HL-60 (cell line): ENCODE measurements around the gene COPB2.

Experiments used
- DNase-seq, 2 experiments: peaks; one replicate each; pipeline ENCODE4 v3.0.0-alpha.2; 2010 to 2020; ENCODE audit warnings: low read depth in 1 of 2, low spot score in 1 of 2
- H3K27ac ChIP-seq: fragments of 250-450 bp; sonication (Bioruptor Pico); replicated peaks from 2 replicates; pipeline ENCODE4 v1.5.1; 2020; ENCODE audit warnings: mild to moderate bottlenecking, moderate library complexity
- H3K27me3 ChIP-seq: fragments of 250-450 bp; sonication (Bioruptor Pico); 2 replicates; pipeline ENCODE4 v1.5.1; 2021; ENCODE audit warnings: mild to moderate bottlenecking, moderate library complexity; ENCODE audit not compliant: insufficient read depth, poor library complexity, severe bottlenecking
- H3K4me3 ChIP-seq: replicated peaks from 2 replicates; pipeline ENCODE4 v1.5.1; 2011; ENCODE audit warnings: mild to moderate bottlenecking, control low read depth, low read length; ENCODE audit not compliant: insufficient read depth
- CTCF ChIP-seq: IDR thresholded peaks from one replicate; pipeline ENCODE4 v1.5.1; 2011; ENCODE audit warnings: low read length, control low read depth, inconsistent platforms; ENCODE audit not compliant: insufficient read depth
- GABPA ChIP-seq: IDR thresholded peaks from 2 replicates; pipeline ENCODE4 v1.6.1; 2012; ENCODE audit warnings: low read depth
- POLR2AphosphoS5 ChIP-seq: IDR thresholded peaks from 2 replicates; pipeline ENCODE4 v1.6.1; 2012; ENCODE audit warnings: low read depth
- REST ChIP-seq: IDR thresholded peaks from 2 replicates; pipeline ENCODE4 v1.6.1; 2012; ENCODE audit warnings: low read depth; ENCODE audit not compliant: insufficient replicate concordance
- SPI1 ChIP-seq: IDR thresholded peaks from 2 replicates; pipeline ENCODE4 v1.6.1; 2012; ENCODE audit warnings: low read depth, mild to moderate bottlenecking, borderline replicate concordance

The COPB2 gene

GRCh38 chr3:139425745-139426400, 36.4 kb upstream of the COPB2 start:
- Histone ChIP-seq H3K27ac (no peak overlapping the region), H3K4me3 (no peak overlapping the region), H3K27me3 (no peaks in the 10 kb centered on the region)
- TF ChIP-seq CTCF = no peak
- no peak for TF ChIP-seq GABPA
- no peak for TF ChIP-seq POLR2AphosphoS5
- no peak for TF ChIP-seq REST
- TF ChIP-seq SPI1 = no peak
- no peak for DNase-seq

- TF ChIP-seq GABPA (no peak), SPI1 (no peak), CTCF (no peak), REST (no peak), POLR2AphosphoS5 (no peak)
- no peak overlapping the region for H3K4me3 ChIP-seq
Measured at GRCh38 chr3:139423232-139423631, 33.8 kb upstream of the COPB2 start.

GRCh38 chr3:139421460-139421859, 32.0 kb upstream of the COPB2 start:
- Histone ChIP-seq H3K27me3 (no peaks in the 10 kb centered on the region), H3K27ac (no peak overlapping the region), H3K4me3 (no peak overlapping the region)
- TF ChIP-seq SPI1 (no peak), CTCF (no peak), REST (no peak), POLR2AphosphoS5 (no peak), GABPA (no peak)
- DNase-seq = no peak

More at GRCh38 chr3:139423232-139423631, 33.8 kb upstream of the COPB2 start:
- Histone ChIP-seq H3K27me3 (no peaks in the 10 kb centered on the region), H3K27ac (no peak overlapping the region)
- no peak for DNase-seq
